GM21576 (cell line): ENCODE data around the gene TIGD4.
"Not testable (repeated sequence)": the region's sequence is repeated elsewhere in the genome, so short reads cannot be mapped to it uniquely, and the experiment has no call there.

Source experiments
- ATAC-seq: cut with Tn5 transposase; IDR thresholded peaks from one replicate; pipeline ENCODE4 v1.9.1; 2021; ENCODE audit warnings: mild to moderate bottlenecking, moderate library complexity; ENCODE audit not compliant: unreplicated experiment

TIGD4 gene

GRCh38 chr4:152784490-152785350 is 5.2 kb upstream of the TIGD4 start:
- no peak for ATAC-seq

- ATAC-seq, result no peak
Measured at GRCh38 chr4:152780267-152780778, 793 bp upstream of the TIGD4 start.

- ATAC-seq, result no peak
Measured at GRCh38 chr4:152778656-152779512, 646 bp downstream of the TIGD4 start.

- no peak for ATAC-seq
Measured at GRCh38 chr4:152777488-152777887, 2.0 kb downstream of the TIGD4 start.

GRCh38 chr4:152776352-152776751 is 3.2 kb downstream of the TIGD4 start:
- no peak for ATAC-seq

- no peak for ATAC-seq
Measured at GRCh38 chr4:152773953-152774352, 5.6 kb downstream of the TIGD4 start.

GRCh38 chr4:152773339-152773738 is 6.2 kb downstream of the TIGD4 start:
- no peak for ATAC-seq

GRCh38 chr4:152771741-152772533 is 7.6 kb downstream of the TIGD4 start:
- peak; percentile 97 for ATAC-seq

- not testable (repeated sequence) for ATAC-seq
Measured at GRCh38 chr4:152765069-152765737, 14.3 kb downstream of the TIGD4 start.

GRCh38 chr4:152763796-152764195 is 15.7 kb downstream of the TIGD4 start:
- no peak for ATAC-seq

- no peak for ATAC-seq
Measured at GRCh38 chr4:152748619-152749018, 30.9 kb downstream of the TIGD4 start.

GRCh38 chr4:152747444-152747843 is 32.1 kb downstream of the TIGD4 start:
- no peak for ATAC-seq

- no peak for ATAC-seq
Measured at GRCh38 chr4:152738827-152739226, 40.7 kb downstream of the TIGD4 start.

- no peak for ATAC-seq
Measured at GRCh38 chr4:152735906-152736305, 43.6 kb downstream of the TIGD4 start.

GRCh38 chr4:152735396-152735859 is 44.1 kb downstream of the TIGD4 start:
- ATAC-seq, result no peak

- no peak for ATAC-seq
Measured at GRCh38 chr4:152734699-152735050, 44.9 kb downstream of the TIGD4 start.

- ATAC-seq, result no peak
Measured at GRCh38 chr4:152734015-152734698, 45.4 kb downstream of the TIGD4 start.

- no peak for ATAC-seq
Measured at GRCh38 chr4:152731997-152732396, 47.5 kb downstream of the TIGD4 start.

- no peak for ATAC-seq
Measured at GRCh38 chr4:152729466-152729865, 50.1 kb downstream of the TIGD4 start.

GRCh38 chr4:152728343-152728742 is 51.2 kb downstream of the TIGD4 start:
- no peak for ATAC-seq
